GM19351 (cell line): ENCODE results near the gene EXOC3L4.
"Not testable (repeated sequence)": the region's sequence is repeated elsewhere in the genome, so short reads cannot be mapped to it uniquely, and the experiment has no call there.

Experiments
- ATAC-seq: cut with Tn5 transposase; IDR thresholded peaks from one replicate; pipeline ENCODE4 v1.9.1; 2021; ENCODE audit warnings: mild to moderate bottlenecking, moderate library complexity; ENCODE audit not compliant: unreplicated experiment

The EXOC3L4 gene

GRCh38 chr14:103142721-103143302 lies 48.3 kb downstream of the EXOC3L4 start:
- ATAC-seq, result no peak

- ATAC-seq, result no peak
These were observed 49.0 kb downstream of the EXOC3L4 start for GRCh38 chr14:103143506-103143905.

DNA sequence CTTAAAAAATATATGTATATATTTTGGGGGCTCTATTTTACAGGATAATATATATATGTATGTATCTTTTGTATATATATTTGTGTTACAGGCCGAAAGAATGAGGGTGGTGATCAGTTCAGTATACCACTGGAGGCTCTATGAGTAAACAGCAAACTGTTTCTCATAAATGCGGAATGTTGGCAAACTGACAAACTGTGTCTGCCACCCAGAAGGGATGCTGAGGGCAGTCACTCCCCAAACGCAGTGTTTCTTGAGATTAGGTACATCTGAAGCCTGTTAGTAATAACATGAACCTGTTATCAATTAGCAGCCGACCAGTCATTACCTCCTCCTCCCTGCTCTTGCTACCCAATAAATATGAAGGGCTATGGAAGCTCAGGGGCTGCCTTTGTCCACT lies 49.6 kb downstream of the EXOC3L4 start:
- no peak for ATAC-seq

GRCh38 chr14:103146141-103146709 lies 51.7 kb downstream of the EXOC3L4 start:
- ATAC-seq, result no peak

- no peak for ATAC-seq
These were observed 55.1 kb downstream of the EXOC3L4 start for GRCh38 chr14:103149351-103150237.

- no peak for ATAC-seq
These were observed 56.9 kb downstream of the EXOC3L4 start for GRCh38 chr14:103151270-103151945.

DNA sequence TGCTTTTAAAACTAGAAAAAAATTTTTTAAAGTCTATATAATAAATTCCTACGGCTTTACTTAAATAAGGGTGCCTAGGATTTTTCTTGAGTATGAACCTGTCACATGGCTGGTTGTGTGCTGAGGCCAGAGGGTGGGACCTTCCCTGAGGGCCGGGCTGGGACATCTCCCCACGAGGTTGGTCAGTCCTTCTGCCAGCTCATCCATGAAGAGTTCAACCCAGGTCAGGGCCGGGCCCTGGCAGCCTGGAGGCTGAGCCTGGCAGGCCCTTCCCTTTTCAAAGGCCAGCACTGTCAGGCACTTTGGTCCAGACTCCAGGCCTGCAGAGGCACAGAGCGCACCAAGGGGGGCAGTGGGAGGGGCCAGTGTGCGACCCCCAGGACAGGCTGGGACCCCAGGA lies 60.5 kb downstream of the EXOC3L4 start:
- ATAC-seq, result no peak

DNA sequence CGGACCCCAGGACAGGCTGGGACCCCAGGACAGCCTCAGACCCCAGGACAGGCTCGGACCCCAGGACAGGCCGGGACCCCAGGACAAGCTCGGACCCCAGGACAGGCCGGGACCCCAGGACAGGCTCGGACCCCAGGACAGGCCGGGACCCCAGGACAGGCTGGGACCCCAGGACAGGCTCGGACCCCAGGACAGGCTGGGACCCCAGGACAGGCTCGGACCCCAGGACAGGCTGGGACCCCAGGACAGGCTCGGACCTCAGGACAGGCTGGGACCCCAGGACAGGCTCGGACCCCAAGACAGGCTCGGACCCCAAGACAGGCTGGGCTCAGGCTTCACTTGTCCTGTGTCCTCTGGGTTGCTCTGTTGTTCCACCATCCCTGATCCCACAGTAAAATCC lies 60.9 kb downstream of the EXOC3L4 start:
- not testable (repeated sequence) for ATAC-seq

- no peak for ATAC-seq
These were observed 61.4 kb downstream of the EXOC3L4 start for GRCh38 chr14:103155826-103156394.

DNA sequence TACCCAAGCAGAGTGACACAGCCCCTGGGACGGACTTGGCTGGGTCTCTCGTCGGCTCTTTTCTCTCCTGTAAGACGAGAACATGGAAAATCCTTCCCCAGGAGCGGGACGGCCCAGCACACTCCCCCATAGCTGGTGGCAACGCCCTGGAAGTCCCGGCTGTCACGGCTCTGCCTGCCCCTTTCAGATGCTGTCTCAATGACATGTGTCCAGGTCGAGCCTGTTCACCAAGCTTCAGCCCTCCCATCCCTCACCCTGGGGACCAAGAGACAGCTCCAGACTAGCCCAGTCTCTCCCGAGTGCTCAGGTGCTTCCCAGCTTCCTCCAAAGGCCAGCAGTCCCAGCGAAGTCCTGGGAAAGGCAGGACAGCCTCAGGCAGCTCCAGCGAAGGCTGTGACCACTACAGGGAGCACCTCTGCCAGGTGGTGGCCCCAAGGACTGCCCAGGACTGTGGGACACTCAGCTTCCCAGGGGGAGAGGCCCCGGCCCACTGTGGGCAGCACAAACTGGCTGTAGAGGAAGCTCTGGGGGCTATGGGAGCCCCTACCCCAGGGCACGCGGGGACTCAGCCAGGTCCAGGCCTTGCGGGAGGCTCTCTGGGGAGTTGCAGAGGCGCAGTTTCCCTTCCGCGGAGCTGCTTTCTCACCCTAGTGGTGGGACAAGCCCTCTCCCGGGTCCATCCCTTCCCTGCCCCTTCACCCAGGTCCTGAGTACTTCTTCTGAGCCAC lies 62.3 kb downstream of the EXOC3L4 start:
- no peak for ATAC-seq

- ATAC-seq, result no peak
These were observed 63.4 kb downstream of the EXOC3L4 start for GRCh38 chr14:103157969-103158368.

- ATAC-seq, result no peak
These were observed 64.2 kb downstream of the EXOC3L4 start for GRCh38 chr14:103158688-103159087.
